ENCODE data around the gene GPR153. TPM values are rescaled to one million over a fixed set of nuclear protein-coding genes. Genes with fewer than 3 reads are reported as not detected.
A peak's percentile ranks its signal among the peaks of the same experiment; 100 is the strongest.
"Not testable (repeated sequence)": the region's sequence is repeated elsewhere in the genome, so short reads cannot be mapped to it uniquely, and the experiment has no call there.

GPR153 gene
- total RNA-seq, 4 donors from 2014 or later: 5.6 to 12.3 (median 10.2) TPM

DNA sequence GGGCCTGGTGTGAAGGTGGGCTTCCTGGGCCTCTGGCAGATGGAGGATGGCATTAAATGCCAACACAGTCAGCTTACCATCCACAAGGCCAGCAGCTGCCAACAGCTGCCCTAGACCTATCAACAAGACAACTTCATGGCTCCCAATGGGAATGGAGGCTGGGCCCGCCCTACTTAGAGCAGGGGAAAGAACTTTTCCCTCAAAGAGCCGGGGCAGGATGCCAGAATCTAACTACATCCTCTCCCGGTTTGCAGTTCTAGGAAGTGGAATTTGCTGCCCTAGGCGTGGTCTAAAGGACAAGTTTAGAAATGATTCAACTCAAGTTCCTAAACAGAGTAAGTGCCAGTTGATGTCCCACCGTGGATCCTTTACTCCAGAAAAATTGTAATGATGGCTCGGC, 38.3 kb downstream of the GPR153 start:
- Histone ChIP-seq H3K4me3 (no peak overlapping the region), H3K36me3 (peaks cover 0 to 61% (median 21%) of the 10 kb centered on the region in 3 donors), H3K9me3 (no peaks in the 10 kb centered on the region), H3K27me3 (no peaks in the 10 kb centered on the region), H3K27ac (peak overlapping the region; percentile 57 to 85 (median 72)), H3K4me1 (peaks cover 0 to 48% (median 24%) of the 10 kb centered on the region in 3 donors)
- intact Hi-C loops (cut with DNase I): no loop called here
- TF ChIP-seq CTCF (IDR thresholded peaks at IDR 0.05) (no peak), POLR2A (IDR thresholded peaks at IDR 0.05) (no peak)
- DNase-seq: no peak
- WGBS, 2 donors: 22 to 43% methylated on average over 5 to 6 of the region's 6 CpGs

DNA sequence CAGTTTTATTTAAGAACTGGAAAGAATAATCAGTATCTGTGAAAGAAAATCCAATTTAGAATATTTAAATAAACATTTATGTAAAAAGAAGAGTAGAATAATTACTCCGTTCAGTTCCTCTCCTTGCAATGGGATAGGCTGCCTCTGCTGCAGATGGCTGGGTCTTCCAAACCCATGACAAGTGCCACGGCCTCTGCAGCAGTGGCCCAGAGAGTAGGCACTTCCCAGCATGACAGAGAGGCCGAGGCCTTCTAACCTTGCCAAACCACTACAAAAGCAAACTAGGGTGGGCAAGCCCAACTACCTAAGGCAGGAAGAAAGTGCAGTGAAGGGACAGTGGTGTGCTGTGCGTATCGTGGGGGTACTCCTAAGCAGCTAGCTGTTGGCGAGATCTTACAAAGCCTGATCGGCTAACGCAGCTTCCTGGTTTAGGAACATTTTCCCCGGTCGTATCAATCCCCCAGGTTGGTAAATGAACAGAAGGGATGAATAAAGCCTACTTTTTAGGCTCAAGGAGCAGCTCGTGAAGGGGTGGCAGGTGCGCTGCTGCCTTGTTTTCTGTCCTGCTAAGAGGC, 39.6 kb downstream of the GPR153 start:
- Histone ChIP-seq H3K27me3 (no peaks in the 10 kb centered on the region), H3K4me1 (peaks cover 0 to 48% (median 24%) of the 10 kb centered on the region in 3 donors), H3K36me3 (peaks cover 0 to 58% (median 21%) of the 10 kb centered on the region in 3 donors), H3K9me3 (no peaks in the 10 kb centered on the region), H3K27ac (peak overlapping the region in 3 of 4 donors; percentile 22 to 85 (median 74)), H3K4me3 (no peak overlapping the region)
- DNase-seq: no peak
- intact Hi-C loops (cut with DNase I): no loop called here
- TF ChIP-seq CTCF (IDR thresholded peaks at IDR 0.05) (no peak), POLR2A (IDR thresholded peaks at IDR 0.05) (no peak)
- 90 to 91% methylated on average over 9 to 12 of the region's 12 CpGs for WGBS, 2 donors

DNA sequence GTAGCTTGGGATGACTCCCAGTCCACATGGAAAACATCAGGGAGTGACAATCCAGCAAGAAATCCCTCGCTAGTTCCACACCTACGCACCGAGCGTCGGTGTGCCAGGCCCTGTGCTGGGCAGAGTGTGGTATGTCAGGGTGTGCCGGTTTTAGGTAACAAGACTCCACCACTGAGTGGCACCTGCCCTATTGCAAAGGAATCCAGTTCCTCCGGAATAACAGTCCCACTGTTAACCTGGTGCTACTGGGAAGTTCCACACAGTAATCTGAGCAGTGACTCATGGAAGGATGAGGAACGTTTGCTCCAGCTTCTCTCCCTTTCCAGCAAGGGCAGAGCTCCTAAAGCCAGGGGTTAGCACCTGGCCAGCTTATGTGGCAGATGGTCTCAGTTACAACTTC, 40.7 kb downstream of the GPR153 start:
- 45 to 50% methylated on average over 1 to 4 of the region's 8 CpGs for WGBS, 2 donors

GRCh38 chr1:6219641-6220040, 41.3 kb downstream of the GPR153 start:
- H3K4me1 ChIP-seq: peaks cover 0 to 48% (median 24%) of the 10 kb centered on the region in 3 donors
- H3K9me3 ChIP-seq; intact Hi-C loops (cut with DNase I); H3K4me3 ChIP-seq; H3K27me3 ChIP-seq; DNase-seq: not testable (repeated sequence)
- peak overlapping the region; percentile 74 to 85 (median 80) for H3K27ac ChIP-seq
- WGBS, 2 donors: 74 to 100% methylated on average over 5 to 11 of the region's 11 CpGs
- H3K36me3 ChIP-seq: peaks cover 0 to 51% (median 10%) of the 10 kb centered on the region in 3 donors

More for the DNA sequence above, 40.7 kb downstream of the GPR153 start:
- DNase-seq: no peak
- H3K9me3 ChIP-seq: no peaks in the 10 kb centered on the region
- no peak for TF ChIP-seq CTCF (IDR thresholded peaks at IDR 0.05)
- TF ChIP-seq POLR2A (IDR thresholded peaks at IDR 0.05): no peak
- peaks cover 0 to 57% (median 15%) of the 10 kb centered on the region in 3 donors for H3K36me3 ChIP-seq
- no peaks in the 10 kb centered on the region for H3K27me3 ChIP-seq
- intact Hi-C loops (cut with DNase I): no loop called here
- no peak overlapping the region for H3K4me3 ChIP-seq
- H3K4me1 ChIP-seq: peaks cover 0 to 48% (median 24%) of the 10 kb centered on the region in 3 donors
- H3K27ac ChIP-seq: peak overlapping the region; percentile 74 to 85 (median 80)

GRCh38 chr1:6218375-6219164, 42.3 kb downstream of the GPR153 start:
- no peak overlapping the region for H3K4me3 ChIP-seq
- H3K27ac ChIP-seq: peak overlapping the region in 2 of 4 donors; percentile 74 to 80
- intact Hi-C loops (cut with DNase I): no loop called here
- H3K36me3 ChIP-seq: peaks cover 0 to 40% (median 2%) of the 10 kb centered on the region in 3 donors
- H3K27me3 ChIP-seq: no peaks in the 10 kb centered on the region
- WGBS, 2 donors: 83 to 90% methylated on average over 10 to 15 of the region's 16 CpGs
- DNase-seq: no peak
- TF ChIP-seq POLR2A (IDR thresholded peaks at IDR 0.05) (no peak), CTCF (IDR thresholded peaks at IDR 0.05) (no peak)
- peaks cover 0 to 46% (median 23%) of the 10 kb centered on the region in 3 donors for H3K4me1 ChIP-seq
- no peaks in the 10 kb centered on the region for H3K9me3 ChIP-seq
